Measurements from ENCODE around the gene ZFPM1. TPM values are rescaled to one million over a fixed set of nuclear protein-coding genes. Genes with fewer than 3 reads are reported as not detected.

Gene ZFPM1
- total RNA-seq, 1 donor from 2014 or later, result 5.5 TPM

GRCh38 chr16:88508868-88509748 lies 56.0 kb downstream of the ZFPM1 start:
- DNase-seq (ENCODE audit: low spot score in 2 of 2), result no peak
- no peaks in the 10 kb centered on the region for H3K36me3 ChIP-seq
- no peaks in the 10 kb centered on the region for H3K4me1 ChIP-seq
- H3K4me3 ChIP-seq, result no peak overlapping the region
- intact Hi-C loops (cut with DNase I), result loop anchor here (5.0 kb wide), 1 partner anchor 67 kb away; no protein-coding TSS in a partner anchor
- no peak overlapping the region for H3K27ac ChIP-seq
- no peak for TF ChIP-seq CTCF (IDR thresholded peaks at IDR 0.05)
- H3K27me3 ChIP-seq, result no peaks in the 10 kb centered on the region
- no peaks in the 10 kb centered on the region for H3K9me3 ChIP-seq

DNA sequence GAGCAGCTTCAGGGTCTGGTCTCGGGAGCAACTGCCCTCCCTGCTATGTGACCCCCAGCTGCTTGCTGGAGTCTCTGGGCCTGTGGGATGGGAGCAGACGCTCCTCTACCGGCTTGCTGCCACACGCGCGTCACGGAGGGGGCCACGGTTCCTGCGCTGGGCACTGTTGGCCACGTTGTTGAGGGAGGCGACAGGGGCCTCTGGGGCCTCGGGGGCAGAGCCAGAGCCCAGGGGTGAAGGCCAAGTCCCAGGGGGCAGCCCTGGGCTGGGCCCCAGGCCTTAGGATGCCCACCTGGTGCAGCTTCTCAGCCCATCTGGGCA lies 56.6 kb downstream of the ZFPM1 start:
- no peak overlapping the region for H3K4me3 ChIP-seq
- no peaks in the 10 kb centered on the region for H3K36me3 ChIP-seq
- intact Hi-C loops (cut with DNase I), result loop anchor here (5.0 kb wide), 1 partner anchor 67 kb away; no protein-coding TSS in a partner anchor
- no peaks in the 10 kb centered on the region for H3K4me1 ChIP-seq
- H3K27me3 ChIP-seq, result no peaks in the 10 kb centered on the region
- no peaks in the 10 kb centered on the region for H3K9me3 ChIP-seq
- DNase-seq (ENCODE audit: low spot score in 2 of 2), result no peak
- no peak overlapping the region for H3K27ac ChIP-seq
- TF ChIP-seq CTCF (IDR thresholded peaks at IDR 0.05), result no peak

DNA sequence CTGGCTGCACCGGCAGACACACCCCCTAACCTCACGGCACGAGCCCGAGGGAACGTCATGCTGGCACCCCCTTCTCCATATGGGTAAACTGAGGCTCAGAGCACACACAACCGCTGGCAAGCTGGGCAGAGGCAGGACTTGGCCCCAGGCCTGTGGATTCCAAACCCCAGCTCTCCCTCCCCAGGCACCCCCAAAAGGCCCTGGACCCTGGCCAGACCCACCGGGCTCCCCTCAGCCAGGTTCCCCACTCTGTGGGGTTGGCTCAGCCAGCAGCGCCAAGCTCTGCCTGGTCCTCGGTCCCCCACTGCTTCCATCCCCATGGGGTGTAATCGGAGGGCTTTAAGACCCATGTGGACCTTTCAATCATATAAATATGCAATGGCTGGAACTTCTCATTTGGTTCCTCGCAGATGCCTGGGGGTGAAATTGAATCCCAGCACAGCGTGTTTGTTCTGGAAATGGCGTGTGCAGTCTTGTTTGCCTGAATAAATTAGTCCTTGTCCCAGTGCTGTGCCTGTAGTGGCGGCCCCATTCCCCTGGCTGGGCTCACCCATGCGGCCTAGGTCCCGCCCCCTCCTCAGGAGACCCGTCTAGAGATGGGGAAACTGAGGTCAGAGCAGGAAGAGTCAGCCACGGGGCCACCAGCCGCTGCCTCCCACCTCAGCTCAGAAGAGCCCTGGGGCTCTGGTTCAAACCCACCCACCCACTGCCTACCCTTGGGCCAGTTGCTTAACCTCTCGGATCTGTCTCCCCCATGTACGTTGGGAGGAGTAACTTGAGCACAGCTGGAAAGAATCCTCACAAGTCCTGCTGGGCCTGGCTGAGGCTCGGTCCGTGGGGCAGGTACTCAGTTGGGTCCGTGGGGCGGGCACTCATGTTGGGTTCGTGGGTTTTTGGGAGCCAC lies 57.3 kb downstream of the ZFPM1 start:
- no peak for DNase-seq (ENCODE audit: low spot score in 2 of 2)
- H3K9me3 ChIP-seq, result no peaks in the 10 kb centered on the region
- H3K4me3 ChIP-seq, result no peak overlapping the region
- intact Hi-C loops (cut with DNase I), result no loop called here
- H3K36me3 ChIP-seq, result no peaks in the 10 kb centered on the region
- H3K27me3 ChIP-seq, result no peaks in the 10 kb centered on the region
- H3K27ac ChIP-seq, result no peak overlapping the region
- no peaks in the 10 kb centered on the region for H3K4me1 ChIP-seq
- no peak for TF ChIP-seq CTCF (IDR thresholded peaks at IDR 0.05)

- Histone ChIP-seq H3K36me3 (no peaks in the 10 kb centered on the region), H3K4me1 (no peaks in the 10 kb centered on the region), H3K4me3 (no peak overlapping the region), H3K9me3 (no peaks in the 10 kb centered on the region), H3K27ac (no peak overlapping the region), H3K27me3 (no peaks in the 10 kb centered on the region)
- intact Hi-C loops (cut with DNase I), result no loop called here
- TF ChIP-seq CTCF (IDR thresholded peaks at IDR 0.05), result no peak
- no peak for DNase-seq (ENCODE audit: low spot score in 2 of 2)
Measured at GRCh38 chr16:88511060-88511459, 58.0 kb downstream of the ZFPM1 start.

GRCh38 chr16:88511906-88512305 lies 58.8 kb downstream of the ZFPM1 start:
- Histone ChIP-seq H3K27ac (no peak overlapping the region), H3K27me3 (no peaks in the 10 kb centered on the region), H3K4me3 (no peak overlapping the region), H3K9me3 (no peaks in the 10 kb centered on the region), H3K4me1 (no peaks in the 10 kb centered on the region), H3K36me3 (no peaks in the 10 kb centered on the region)
- DNase-seq (ENCODE audit: low spot score in 2 of 2), result no peak
- intact Hi-C loops (cut with DNase I), result no loop called here
- no peak for TF ChIP-seq CTCF (IDR thresholded peaks at IDR 0.05)

All from ascending aorta (tissue), 2 donors.